Measurements from ENCODE around the gene SRRM4.

Gene SRRM4

DNA sequence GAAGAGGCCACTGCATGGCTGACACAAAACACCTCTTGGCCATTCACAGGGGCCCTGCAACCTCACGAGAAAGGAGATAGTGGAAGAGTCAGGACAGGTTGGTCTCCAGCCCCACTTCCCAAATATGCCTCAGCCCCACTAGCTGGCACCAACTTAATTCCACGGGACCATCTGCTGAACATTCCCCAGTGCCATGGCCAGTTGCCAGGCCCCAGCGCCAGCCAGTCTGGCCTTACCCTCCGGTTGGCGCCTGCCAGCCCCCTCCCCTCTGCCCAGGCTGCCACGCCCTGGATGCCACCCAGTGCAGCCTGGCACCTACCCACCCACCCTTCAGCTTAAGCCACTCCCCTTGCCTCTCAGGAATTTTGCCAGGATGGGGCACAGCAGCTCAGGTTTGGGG lies 176.2 kb downstream of the SRRM4 start:
- TF ChIP-seq TAF1 (IDR thresholded peaks at IDR 0.05; ENCODE audit: borderline replicate concordance, low read depth, low read length), result no peak
- no peak for TF ChIP-seq POLR2A (IDR thresholded peaks at IDR 0.05; ENCODE audit: low read depth, low read length)
- no peak for TF ChIP-seq POLR2AphosphoS5 (IDR thresholded peaks at IDR 0.05; ENCODE audit: low read depth, low read length)
- no peak for DNase-seq (ENCODE audit: insufficient read length)
- no peak for FAIRE-seq

GRCh38 chr12:119157978-119158377 lies 176.6 kb downstream of the SRRM4 start:
- no peak for TF ChIP-seq POLR2A (IDR thresholded peaks at IDR 0.05; ENCODE audit: low read depth, low read length)
- TF ChIP-seq TAF1 (IDR thresholded peaks at IDR 0.05; ENCODE audit: borderline replicate concordance, low read depth, low read length), result no peak
- TF ChIP-seq POLR2AphosphoS5 (IDR thresholded peaks at IDR 0.05; ENCODE audit: low read depth, low read length), result no peak
- no peak for FAIRE-seq
- DNase-seq (ENCODE audit: insufficient read length), result no peak

DNA sequence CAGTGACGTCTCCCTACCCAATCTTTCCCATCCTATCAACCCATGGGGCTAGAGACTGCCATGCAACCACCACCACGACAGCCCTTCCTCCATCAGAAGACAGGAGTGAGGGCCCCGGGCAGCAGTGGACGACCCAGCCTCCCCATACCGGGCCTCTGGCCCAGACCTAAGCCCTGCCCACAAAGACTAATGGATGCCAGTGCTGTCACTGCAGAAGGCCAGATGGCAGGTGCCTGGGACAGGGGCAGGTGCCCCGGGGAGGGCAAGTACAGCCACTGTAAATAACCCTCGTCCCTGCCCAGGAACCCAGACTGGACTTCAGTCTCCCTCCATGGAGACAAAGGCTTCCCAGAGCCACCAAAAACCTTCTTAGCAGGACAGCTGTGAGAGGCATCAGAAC lies 177.1 kb downstream of the SRRM4 start:
- TF ChIP-seq POLR2AphosphoS5 (IDR thresholded peaks at IDR 0.05; ENCODE audit: low read depth, low read length) (no peak), TAF1 (IDR thresholded peaks at IDR 0.05; ENCODE audit: borderline replicate concordance, low read depth, low read length) (no peak), POLR2A (IDR thresholded peaks at IDR 0.05; ENCODE audit: low read depth, low read length) (no peak)
- DNase-seq (ENCODE audit: insufficient read length), result no peak
- FAIRE-seq, result no peak

GRCh38 chr12:119159844-119160243 lies 178.5 kb downstream of the SRRM4 start:
- FAIRE-seq (no peak), DNase-seq (ENCODE audit: insufficient read length) (no peak)
- TF ChIP-seq POLR2A (IDR thresholded peaks at IDR 0.05; ENCODE audit: low read depth, low read length) (no peak), TAF1 (IDR thresholded peaks at IDR 0.05; ENCODE audit: borderline replicate concordance, low read depth, low read length) (no peak), POLR2AphosphoS5 (IDR thresholded peaks at IDR 0.05; ENCODE audit: low read depth, low read length) (no peak)

DNA sequence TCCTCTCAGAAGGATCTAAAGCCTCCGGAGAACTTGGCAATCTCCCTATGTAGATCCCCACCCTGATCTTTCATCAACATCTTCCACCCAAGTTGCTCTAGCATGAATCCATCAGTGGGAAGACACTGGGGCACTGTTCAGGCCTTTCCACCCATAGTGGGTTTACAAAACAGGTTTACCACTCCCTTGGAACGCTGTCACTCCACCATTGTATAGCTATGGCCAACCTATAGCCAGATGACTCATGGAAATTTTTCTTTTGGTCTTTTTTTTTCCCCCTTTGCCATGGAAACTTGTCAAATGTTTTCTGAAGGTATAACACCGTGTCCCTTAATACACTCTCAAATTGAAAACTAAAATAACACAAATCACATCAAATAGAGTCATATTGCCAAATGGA lies 186.6 kb downstream of the SRRM4 start:
- DNase-seq (ENCODE audit: insufficient read length) (no peak), FAIRE-seq (no peak)
- TF ChIP-seq TAF1 (IDR thresholded peaks at IDR 0.05; ENCODE audit: borderline replicate concordance, low read depth, low read length), result no peak
- no peak for TF ChIP-seq POLR2AphosphoS5 (IDR thresholded peaks at IDR 0.05; ENCODE audit: low read depth, low read length)
- TF ChIP-seq POLR2A (IDR thresholded peaks at IDR 0.05; ENCODE audit: low read depth, low read length), result no peak

GRCh38 chr12:119168721-119169120 lies 187.4 kb downstream of the SRRM4 start:
- FAIRE-seq, result no peak
- DNase-seq (ENCODE audit: insufficient read length), result no peak
- TF ChIP-seq POLR2A (IDR thresholded peaks at IDR 0.05; ENCODE audit: low read depth, low read length), result no peak

DNA sequence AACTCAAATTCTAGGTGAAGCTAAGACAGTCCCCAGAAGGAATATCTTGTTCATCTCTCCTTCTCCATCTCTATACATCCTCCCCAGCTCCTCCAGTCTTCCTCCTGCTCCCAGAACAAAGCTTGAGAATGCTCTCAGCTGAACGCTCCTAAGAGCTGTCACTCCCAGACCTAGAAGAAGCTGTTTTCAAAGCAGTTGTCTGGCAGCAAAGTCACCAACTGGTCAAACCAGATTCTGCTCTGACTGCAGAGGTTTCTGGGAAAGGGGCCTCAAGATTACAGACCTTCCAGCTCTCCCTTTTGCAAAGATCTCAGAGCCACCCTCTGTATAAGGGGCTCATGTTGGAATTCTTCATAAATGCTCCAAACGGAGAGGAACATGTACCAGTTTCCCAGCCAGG lies 187.8 kb downstream of the SRRM4 start:
- TF ChIP-seq TAF1 (IDR thresholded peaks at IDR 0.05; ENCODE audit: borderline replicate concordance, low read depth, low read length) (no peak), POLR2AphosphoS5 (IDR thresholded peaks at IDR 0.05; ENCODE audit: low read depth, low read length) (no peak), POLR2A (IDR thresholded peaks at IDR 0.05; ENCODE audit: low read depth, low read length) (no peak)
- no peak for DNase-seq (ENCODE audit: insufficient read length)
- no peak for FAIRE-seq

GRCh38 chr12:119171291-119171690 lies 189.9 kb downstream of the SRRM4 start:
- no peak for FAIRE-seq
- TF ChIP-seq TAF1 (IDR thresholded peaks at IDR 0.05; ENCODE audit: borderline replicate concordance, low read depth, low read length) (no peak), POLR2A (IDR thresholded peaks at IDR 0.05; ENCODE audit: low read depth, low read length) (no peak), POLR2AphosphoS5 (IDR thresholded peaks at IDR 0.05; ENCODE audit: low read depth, low read length) (no peak)
- no peak for DNase-seq (ENCODE audit: insufficient read length)

- DNase-seq (ENCODE audit: insufficient read length) (no peak), FAIRE-seq (no peak)
- TF ChIP-seq POLR2A (IDR thresholded peaks at IDR 0.05; ENCODE audit: low read depth, low read length) (no peak), POLR2AphosphoS5 (IDR thresholded peaks at IDR 0.05; ENCODE audit: low read depth, low read length) (no peak), TAF1 (IDR thresholded peaks at IDR 0.05; ENCODE audit: borderline replicate concordance, low read depth, low read length) (no peak)
These were observed 190.5 kb downstream of the SRRM4 start for GRCh38 chr12:119171691-119172425.

GRCh38 chr12:119175081-119175480 lies 193.7 kb downstream of the SRRM4 start:
- DNase-seq (ENCODE audit: insufficient read length) (no peak), FAIRE-seq (no peak)
- TF ChIP-seq TAF1 (IDR thresholded peaks at IDR 0.05; ENCODE audit: borderline replicate concordance, low read depth, low read length) (no peak), POLR2A (IDR thresholded peaks at IDR 0.05; ENCODE audit: low read depth, low read length) (no peak), POLR2AphosphoS5 (IDR thresholded peaks at IDR 0.05; ENCODE audit: low read depth, low read length) (no peak)

DNA sequence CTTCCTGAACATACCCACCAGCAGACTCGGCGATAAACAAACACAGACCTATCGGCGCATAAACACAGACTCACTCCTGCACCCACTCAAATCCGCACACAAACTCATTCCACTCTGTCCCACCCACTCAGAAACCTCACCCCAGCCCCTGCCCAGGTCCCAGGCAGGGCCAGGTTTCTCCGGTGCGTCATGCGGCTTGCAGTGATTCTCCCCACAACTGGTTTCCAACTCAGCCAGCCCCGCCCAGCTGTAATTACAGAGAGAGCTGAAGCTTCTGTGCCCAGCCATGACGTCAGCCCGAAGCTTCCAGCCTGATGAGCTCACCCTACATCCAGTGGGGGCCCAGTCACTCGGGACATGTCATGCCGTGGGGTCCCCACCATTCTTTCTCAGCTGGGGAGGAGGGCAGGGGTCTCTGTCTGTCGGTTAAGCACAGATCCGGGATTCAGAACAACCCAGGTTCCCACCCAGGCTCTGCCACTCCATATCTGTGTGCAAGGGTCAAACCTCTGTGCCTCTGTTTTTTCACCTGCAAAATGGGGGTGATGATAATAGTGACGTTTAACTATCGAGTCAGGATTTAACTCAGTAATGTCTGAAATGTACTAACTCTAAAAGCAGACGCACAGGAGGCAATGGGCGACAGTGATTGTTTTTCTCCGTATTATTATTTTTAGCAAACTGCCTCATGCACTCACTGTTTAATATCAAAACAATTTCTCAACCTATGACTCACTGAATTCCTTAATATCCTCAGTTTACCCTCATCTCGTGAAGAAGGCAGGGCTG lies 195.1 kb downstream of the SRRM4 start:
- DNase-seq (ENCODE audit: insufficient read length) (no peak), FAIRE-seq (no peak)
- no peak for TF ChIP-seq POLR2A (IDR thresholded peaks at IDR 0.05; ENCODE audit: low read depth, low read length)

GRCh38 chr12:119177056-119177325 lies 195.7 kb downstream of the SRRM4 start:
- DNase-seq (ENCODE audit: insufficient read length) (no peak), FAIRE-seq (no peak)
- TF ChIP-seq POLR2A (IDR thresholded peaks at IDR 0.05; ENCODE audit: low read depth, low read length) (no peak), POLR2AphosphoS5 (IDR thresholded peaks at IDR 0.05; ENCODE audit: low read depth, low read length) (no peak), TAF1 (IDR thresholded peaks at IDR 0.05; ENCODE audit: borderline replicate concordance, low read depth, low read length) (no peak)
